Measurements from ENCODE around the gene UMODL1.

- TF ChIP-seq POLR2AphosphoS5 (IDR thresholded peaks at IDR 0.05) (no peak), CTCF (IDR thresholded peaks at IDR 0.05) (no peak), POLR2A (IDR thresholded peaks at IDR 0.05) (no peak)
Observed at GRCh38 chr21:42186591-42186990, 115.5 kb downstream of the UMODL1 start.

All from stomach (tissue), 4 donors.